Vagina (tissue), 2 donors: Measurements from ENCODE around the gene RBMX. TPM values are rescaled to one million over a fixed set of nuclear protein-coding genes. Genes with fewer than 3 reads are reported as not detected.
"Not testable (repeated sequence)": the region's sequence is repeated elsewhere in the genome, so short reads cannot be mapped to it uniquely, and the experiment has no call there.

Source experiments
- DNase-seq, 2 donors: peaks; one replicate each; pipeline ENCODE4 v3.0.0-alpha.2; 2017; ENCODE audit errors: extremely low spot score in 2 of 2
- H3K27ac ChIP-seq: fragments of 200-600 bp; sonication (generic); one replicate; pipeline ENCODE4 v1.5.1; 2019
- H3K27me3 ChIP-seq: fragments of 200-600 bp; sonication (generic); one replicate; pipeline ENCODE4 v1.5.1; 2019
- H3K36me3 ChIP-seq, 2 donors: fragments of 200-600 bp; sonication (generic); one replicate each; pipeline ENCODE4 v1.5.1; 2017 to 2019
- H3K4me1 ChIP-seq: fragments of 200-600 bp; sonication (generic); one replicate; pipeline ENCODE4 v1.5.1; 2019
- H3K4me3 ChIP-seq, 2 donors: fragments of 200-600 bp; sonication (generic); 1 replicate in 1 of 2; 2 replicates in 1 of 2; pipeline ENCODE4 v1.5.1; 2016 to 2019
- H3K9me3 ChIP-seq: fragments of 200-600 bp; sonication (generic); one replicate; pipeline ENCODE4 v1.5.1; 2019
- CTCF ChIP-seq, 3 experiments: fragments of 450-650 bp in 2 of 3; fragments of 200-600 bp in 1 of 3; sonication (generic) in 1 of 3; IDR thresholded peaks; one replicate each; pipeline ENCODE4 v1.5.1; 2017 to 2019; ENCODE audit warnings: antibody characterized with exemption in 3 of 3, mild to moderate bottlenecking in 2 of 3, moderate library complexity in 2 of 3
- POLR2A ChIP-seq, 2 donors: fragments of 450-650 bp; IDR thresholded peaks; one replicate each; pipeline ENCODE4 v1.6.1; 2017; ENCODE audit warnings: antibody characterized with exemption in 2 of 2, mild to moderate bottlenecking in 2 of 2, moderate library complexity in 2 of 2
- POLR2AphosphoS5 ChIP-seq, 2 donors: sonication (generic); formaldehyde crosslinking; IDR thresholded peaks; one replicate each; pipeline ENCODE4 v1.9.0; 2017; ENCODE audit warnings: antibody characterized with exemption in 2 of 2, mild to moderate bottlenecking in 2 of 2, low read depth in 1 of 2; ENCODE audit not compliant: insufficient read depth in 1 of 2
- intact Hi-C: fragments of 100-400 bp; cut with DNase I; formaldehyde crosslinking; loops from one replicate; pipeline ENCODE4 v1.15.1; 2023
- total RNA-seq: library from RNA; depleted of rRNA; stranded (reverse); fragments of >200 nt; gene quantifications from one replicate; pipeline ENCODE4 v1.2.3, GENCODE V29; 2016

RBMX gene
- total RNA-seq, 1 donor from 2014 or later = 193 TPM

- no peaks in the 10 kb centered on the region for H3K36me3 ChIP-seq
- no peaks in the 10 kb centered on the region for H3K4me1 ChIP-seq
- no peaks in the 10 kb centered on the region for H3K27me3 ChIP-seq
- H3K27ac ChIP-seq = no peak overlapping the region
- DNase-seq = no peak
- no peaks in the 10 kb centered on the region for H3K9me3 ChIP-seq
- TF ChIP-seq POLR2A (IDR thresholded peaks at IDR 0.05) = no peak
- no peak for TF ChIP-seq POLR2AphosphoS5 (IDR thresholded peaks at IDR 0.05; ENCODE audit: insufficient read depth in 1 of 2, low read depth in 1 of 2)
- TF ChIP-seq CTCF (IDR thresholded peaks at IDR 0.05) = no peak
- intact Hi-C loops = no loop called here
- H3K4me3 ChIP-seq = no peak overlapping the region
Observed at GRCh38 chrX:136899221-136899620, 18.7 kb upstream of the RBMX start.

- DNase-seq, H3K27ac ChIP-seq, H3K27me3 ChIP-seq, H3K4me3 ChIP-seq, H3K36me3 ChIP-seq, H3K9me3 ChIP-seq, intact Hi-C loops, H3K4me1 ChIP-seq: not testable (repeated sequence)
Observed at GRCh38 chrX:136898752-136899151, 18.2 kb upstream of the RBMX start.

GRCh38 chrX:136896121-136896914, 15.8 kb upstream of the RBMX start:
- DNase-seq = no peak
- no peak for TF ChIP-seq CTCF (IDR thresholded peaks at IDR 0.05)
- TF ChIP-seq POLR2AphosphoS5 (IDR thresholded peaks at IDR 0.05; ENCODE audit: insufficient read depth in 1 of 2, low read depth in 1 of 2) = no peak
- no peaks in the 10 kb centered on the region for H3K9me3 ChIP-seq
- no peak overlapping the region for H3K4me3 ChIP-seq
- no peaks in the 10 kb centered on the region for H3K4me1 ChIP-seq
- intact Hi-C loops = no loop called here
- no peaks in the 10 kb centered on the region for H3K27me3 ChIP-seq
- H3K27ac ChIP-seq = no peak overlapping the region
- H3K36me3 ChIP-seq = no peaks in the 10 kb centered on the region

- Histone ChIP-seq H3K36me3 (no peaks in the 10 kb centered on the region), H3K27me3 (no peaks in the 10 kb centered on the region), H3K27ac (no peak overlapping the region), H3K9me3 (no peaks in the 10 kb centered on the region), H3K4me1 (no peaks in the 10 kb centered on the region), H3K4me3 (no peak overlapping the region)
- no peak for DNase-seq
- intact Hi-C loops = no loop called here
- TF ChIP-seq POLR2AphosphoS5 (IDR thresholded peaks at IDR 0.05; ENCODE audit: insufficient read depth in 1 of 2, low read depth in 1 of 2) (no peak), CTCF (IDR thresholded peaks at IDR 0.05) (no peak), POLR2A (IDR thresholded peaks at IDR 0.05) (no peak)
Observed at GRCh38 chrX:136892412-136892811, 11.9 kb upstream of the RBMX start.

GRCh38 chrX:136890596-136890995, 10.1 kb upstream of the RBMX start:
- H3K9me3 ChIP-seq, H3K4me1 ChIP-seq, H3K27me3 ChIP-seq, H3K27ac ChIP-seq, intact Hi-C loops, H3K36me3 ChIP-seq, DNase-seq, H3K4me3 ChIP-seq: not testable (repeated sequence)

GRCh38 chrX:136889269-136889668, 8.7 kb upstream of the RBMX start:
- H3K36me3 ChIP-seq = no peaks in the 10 kb centered on the region
- TF ChIP-seq POLR2AphosphoS5 (IDR thresholded peaks at IDR 0.05; ENCODE audit: insufficient read depth in 1 of 2, low read depth in 1 of 2) (no peak), POLR2A (IDR thresholded peaks at IDR 0.05) (no peak), CTCF (IDR thresholded peaks at IDR 0.05) (no peak)
- H3K27me3 ChIP-seq = no peaks in the 10 kb centered on the region
- H3K4me3 ChIP-seq = no peak overlapping the region
- H3K4me1 ChIP-seq = no peaks in the 10 kb centered on the region
- no peaks in the 10 kb centered on the region for H3K9me3 ChIP-seq
- intact Hi-C loops = no loop called here
- no peak overlapping the region for H3K27ac ChIP-seq
- no peak for DNase-seq
